ENCODE results near the gene SUPT3H.

- TF ChIP-seq CTCF (IDR thresholded peaks at IDR 0.05) (no peak), POLR2A (IDR thresholded peaks at IDR 0.05) (no peak)
Measured at GRCh38 chr6:45215759-45216158, 162.0 kb downstream of the SUPT3H start.

Measured in breast epithelium (tissue), 3 donors.